ENCODE results near the gene KCNK16. TPM values are rescaled to one million over a fixed set of nuclear protein-coding genes. Genes with fewer than 3 reads are reported as not detected.

The KCNK16 gene
- polyA plus RNA-seq: not detected in 2 replicates

GRCh38 chr6:39322306-39322850 lies at the start of gene KCNK16:
TSS of gene KCNK16 (minus strand) at chr6:39322702. CDS start at chr6:39322540, 162 bp downstream.

DNA sequence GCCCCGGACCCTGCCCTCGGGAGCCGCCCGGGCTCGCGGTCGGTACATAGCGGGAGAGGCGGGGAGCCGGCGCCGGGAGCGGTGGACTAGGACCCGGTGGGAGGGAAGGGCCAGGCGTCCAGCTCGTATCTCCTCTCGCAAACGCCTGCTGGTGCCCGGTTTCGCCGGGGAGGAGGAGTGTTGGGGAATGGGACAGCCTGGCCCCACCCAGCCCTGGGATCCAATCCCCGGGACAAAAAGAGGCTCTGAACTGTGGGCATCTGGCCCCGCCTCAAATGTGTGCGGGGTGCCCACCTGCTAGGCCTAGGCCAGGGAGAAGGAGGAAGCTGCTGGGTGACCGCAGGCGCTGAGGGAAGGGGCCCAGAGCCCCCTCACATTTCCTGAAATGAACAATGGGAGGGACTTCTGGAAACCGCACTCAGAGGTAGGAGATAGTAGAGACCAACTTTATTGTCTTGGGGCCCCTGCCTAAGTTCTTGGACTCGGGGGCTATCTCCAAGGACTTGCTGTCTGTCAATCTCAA lies 8.2 kb downstream of the KCNK16 start, which contains the start of gene KCNK17:
TSS of gene KCNK17 (minus strand) at position 147 of the 523 bp plus-strand sequence. CDS start at position 48, 99 bp downstream.

Other genes with a start within 250 kb of the KCNK16 start
- 6.7 and 10.4 TPM in 2 replicates for gene SAYSD1, start 207.5 kb downstream of the KCNK16 start, polyA plus RNA-seq
- gene KCNK5, start 93.2 kb downstream of the KCNK16 start, polyA plus RNA-seq: not detected in 2 replicates
- not detected in 2 replicates for gene KCNK17, start 8.3 kb downstream of the KCNK16 start, polyA plus RNA-seq